Left lung (tissue), 10 donors: ENCODE measurements around the gene OR5AL1. TPM values are rescaled to one million over a fixed set of nuclear protein-coding genes. Genes with fewer than 3 reads are reported as not detected.

Experiments
- ATAC-seq: fragments of 200-7000 bp; cut with Tn5 transposase; one replicate; pipeline ENCODE4 v1.9.1; 2020; ENCODE audit warnings: moderate library complexity
- DNase-seq, 4 donors: peaks; one replicate each; pipeline ENCODE4 v3.0.0-alpha.2; 2013 to 2020
- H3K27ac ChIP-seq, 2 donors: fragments of 200-600 bp; sonication (generic) in 1 of 2; one replicate each; pipeline versions ENCODE4 v1.5.0 to v1.8.0; 2020 to 2021
- H3K27me3 ChIP-seq, 2 donors: fragments of 200-600 bp; sonication (generic) in 1 of 2; one replicate each; pipeline versions ENCODE4 v1.5.0 to v1.8.0; 2020 to 2021
- H3K36me3 ChIP-seq, 2 donors: fragments of 200-600 bp; sonication (generic) in 1 of 2; one replicate each; pipeline versions ENCODE4 v1.5.0 to v1.8.0; 2020 to 2021
- H3K4me1 ChIP-seq, 2 donors: fragments of 200-600 bp; one replicate each; pipeline ENCODE4 v1.8.0; 2021
- H3K4me3 ChIP-seq, 2 donors: fragments of 200-600 bp; sonication (generic) in 1 of 2; one replicate each; pipeline versions ENCODE4 v1.5.0 to v1.8.0; 2020 to 2021; ENCODE audit warnings: mild to moderate bottlenecking in 1 of 2
- H3K9me3 ChIP-seq, 2 donors: fragments of 200-600 bp; sonication (generic) in 1 of 2; one replicate each; pipeline versions ENCODE4 v1.5.0 to v1.8.0; 2020 to 2021
- CTCF ChIP-seq, 2 donors: fragments of 200-600 bp; sonication (generic) in 1 of 2; IDR thresholded peaks; one replicate each; pipeline versions ENCODE4 v1.5.0 to v1.8.0; 2021; ENCODE audit warnings: antibody characterized with exemption in 2 of 2
- intact Hi-C, 2 donors: fragments of 100-400 bp; cut with DNase I; formaldehyde crosslinking; loops; one replicate each; pipeline versions ENCODE4 v1.11.2 to v1.14.2; 2022
- polyA plus RNA-seq, 6 donors: library from polyadenylated mRNA; unstranded; fragments of 120-200 nt; gene quantifications; one replicate each; pipeline ENCODE4 v1.2.1, GENCODE V29; 2013; ENCODE audit not compliant: insufficient read length in 6 of 6
- total RNA-seq, 2 donors: library from RNA; stranded (reverse); fragmentation: NEBNext Ultra II Directional; extraction: Animal tissue kit (Norgen Biotek cat#: 25700); gene quantifications; one replicate each; pipeline ENCODE4 v1.2.1, GENCODE V29; 2021
- donor health status: DM: no; HTN: yes; CAD: no.
- donor health status: DM: no; HTN: no; CAD: no.

Gene OR5AL1
- total and polyA plus RNA-seq, 8 donors, result not detected

GRCh38 chr11:56404393-56404792 lies 8.1 kb upstream of the OR5AL1 start:
- DNase-seq (no peak), ATAC-seq (no peak)
- H3K9me3 ChIP-seq, result peaks cover 0 to 16% of the 10 kb centered on the region in 2 donors
- no peak for TF ChIP-seq CTCF (IDR thresholded peaks at IDR 0.05)
- H3K36me3 ChIP-seq, result no peaks in the 10 kb centered on the region
- no peaks in the 10 kb centered on the region for H3K27me3 ChIP-seq
- no peaks in the 10 kb centered on the region for H3K4me1 ChIP-seq
- H3K27ac ChIP-seq, result no peak overlapping the region
- intact Hi-C loops, result no loop called here
- H3K4me3 ChIP-seq, result no peak overlapping the region

- Histone ChIP-seq H3K4me1 (no peaks in the 10 kb centered on the region), H3K36me3 (no peaks in the 10 kb centered on the region), H3K27ac (no peak overlapping the region), H3K4me3 (no peak overlapping the region), H3K27me3 (no peaks in the 10 kb centered on the region), H3K9me3 (peaks cover 0 to 8% of the 10 kb centered on the region in 2 donors)
- intact Hi-C loops, result no loop called here
- ATAC-seq (no peak), DNase-seq (no peak)
- TF ChIP-seq CTCF (IDR thresholded peaks at IDR 0.05), result no peak
These were observed 1.7 kb upstream of the OR5AL1 start for GRCh38 chr11:56410801-56411200.

GRCh38 chr11:56453521-56453920 lies 41.0 kb downstream of the OR5AL1 start:
- H3K4me3 ChIP-seq, result no peak overlapping the region
- DNase-seq, result no peak
- H3K27me3 ChIP-seq, result no peaks in the 10 kb centered on the region
- no peaks in the 10 kb centered on the region for H3K36me3 ChIP-seq
- ATAC-seq, result no peak
- no peak overlapping the region for H3K27ac ChIP-seq
- H3K9me3 ChIP-seq, result no peaks in the 10 kb centered on the region
- no peak for TF ChIP-seq CTCF (IDR thresholded peaks at IDR 0.05)
- H3K4me1 ChIP-seq, result no peaks in the 10 kb centered on the region
- intact Hi-C loops, result no loop called here

- Histone ChIP-seq H3K27ac (no peak overlapping the region), H3K4me1 (no peaks in the 10 kb centered on the region), H3K9me3 (no peaks in the 10 kb centered on the region), H3K4me3 (no peak overlapping the region), H3K27me3 (no peaks in the 10 kb centered on the region), H3K36me3 (no peaks in the 10 kb centered on the region)
- no peak for TF ChIP-seq CTCF (IDR thresholded peaks at IDR 0.05)
- ATAC-seq (no peak), DNase-seq (no peak)
- intact Hi-C loops, result no loop called here
These were observed 44.6 kb downstream of the OR5AL1 start for GRCh38 chr11:56457076-56457475.

Other genes with a start within 250 kb of the OR5AL1 start
- not detected for gene OR5J2, start 236.1 kb upstream of the OR5AL1 start, total RNA-seq
- not detected for gene OR5J2, start 236.1 kb upstream of the OR5AL1 start, polyA plus RNA-seq
- gene OR5T2, start 178.4 kb upstream of the OR5AL1 start, total RNA-seq, result not detected
- not detected for gene OR5T2, start 178.4 kb upstream of the OR5AL1 start, polyA plus RNA-seq
- not detected for gene OR5T3, start 160.4 kb upstream of the OR5AL1 start, total RNA-seq
- gene OR5T3, start 160.4 kb upstream of the OR5AL1 start, polyA plus RNA-seq, result not detected
- gene OR5T1, start 138.5 kb upstream of the OR5AL1 start, total RNA-seq, result not detected
- not detected for gene OR5T1, start 138.5 kb upstream of the OR5AL1 start, polyA plus RNA-seq
- gene OR8H1, start 120.4 kb upstream of the OR5AL1 start, total RNA-seq, result not detected
- gene OR8H1, start 120.4 kb upstream of the OR5AL1 start, polyA plus RNA-seq, result under 1 TPM in 2 of 6 donors, not detected in 4; 0.04 to 0.06 TPM
- gene OR8K3, start 97.6 kb upstream of the OR5AL1 start, total RNA-seq, result not detected
- not detected for gene OR8K3, start 97.6 kb upstream of the OR5AL1 start, polyA plus RNA-seq
- not detected for gene OR8K1, start 66.7 kb upstream of the OR5AL1 start, total RNA-seq
- not detected for gene OR8K1, start 66.7 kb upstream of the OR5AL1 start, polyA plus RNA-seq
- gene OR8J1, start 58.4 kb upstream of the OR5AL1 start, total RNA-seq, result not detected
- gene OR8J1, start 58.4 kb upstream of the OR5AL1 start, polyA plus RNA-seq, result not detected
- not detected for gene OR8U1, start 37.1 kb upstream of the OR5AL1 start, total RNA-seq
- not detected for gene OR8U1, start 37.1 kb upstream of the OR5AL1 start, polyA plus RNA-seq
- gene OR5M3, start 60.7 kb downstream of the OR5AL1 start, total RNA-seq, result not detected
- not detected for gene OR5M3, start 60.7 kb downstream of the OR5AL1 start, polyA plus RNA-seq
- gene OR5M8, start 78.7 kb downstream of the OR5AL1 start, total RNA-seq, result not detected
- gene OR5M8, start 78.7 kb downstream of the OR5AL1 start, polyA plus RNA-seq, result not detected
- gene OR5M11, start 130.6 kb downstream of the OR5AL1 start, total RNA-seq, result not detected
- not detected for gene OR5M11, start 130.6 kb downstream of the OR5AL1 start, polyA plus RNA-seq
- gene OR5M10, start 165.0 kb downstream of the OR5AL1 start, total RNA-seq, result not detected
- gene OR5M10, start 165.0 kb downstream of the OR5AL1 start, polyA plus RNA-seq, result not detected
- gene OR5M1, start 202.2 kb downstream of the OR5AL1 start, total RNA-seq, result not detected
- not detected for gene OR5M1, start 202.2 kb downstream of the OR5AL1 start, polyA plus RNA-seq
- not detected for gene OR5AP2, start 229.7 kb downstream of the OR5AL1 start, total RNA-seq
- gene OR5AP2, start 229.7 kb downstream of the OR5AL1 start, polyA plus RNA-seq, result not detected